Pancreas (tissue), 10 donors: ENCODE measurements around the gene FAM228A. TPM values are rescaled to one million over a fixed set of nuclear protein-coding genes. Genes with fewer than 3 reads are reported as not detected.

ENCODE experiments used
- ATAC-seq, 4 donors: fragments of 200-7000 bp; cut with Tn5 transposase; one replicate each; pipeline versions ENCODE4 v1.8.0 to v1.9.1; 2020; ENCODE audit warnings: mild to moderate bottlenecking in 4 of 4, moderate library complexity in 4 of 4
- DNase-seq, 6 donors: peaks; one replicate each; pipeline ENCODE4 v3.0.0-alpha.2; 2020
- FAIRE-seq: peaks from 2 replicates; lab custom pipeline; 2012; peaks lifted over from hg19 to GRCh38; lab: Jason Lieb, UNC
- H3K27ac ChIP-seq, 4 donors: fragments of 200-600 bp; sonication (generic); 1 replicate in 3 of 4; 2 replicates in 1 of 4; pipeline versions ENCODE4 v1.5.0 to v1.8.0; 2020
- H3K27me3 ChIP-seq, 4 donors: fragments of 200-600 bp; one replicate each; pipeline ENCODE4 v1.8.0; 2021
- H3K36me3 ChIP-seq, 3 donors: fragments of 200-600 bp; sonication (generic) in 1 of 3; one replicate each; pipeline versions ENCODE4 v1.5.0 to v1.8.0; 2020 to 2021
- H3K4me1 ChIP-seq, 3 donors: fragments of 200-600 bp; one replicate each; pipeline ENCODE4 v1.8.0; 2021
- H3K4me3 ChIP-seq, 4 donors: fragments of 200-600 bp; sonication (generic) in 2 of 4; one replicate each; pipeline versions ENCODE4 v1.5.0 to v1.8.0; 2020 to 2021
- H3K9me3 ChIP-seq, 4 donors: fragments of 200-600 bp; one replicate each; pipeline ENCODE4 v1.8.0; 2021
- CTCF ChIP-seq, 4 donors: fragments of 200-600 bp; sonication (generic) in 3 of 4; IDR thresholded peaks; one replicate each; pipeline versions ENCODE4 v1.5.0 to v1.8.0; 2021; ENCODE audit warnings: antibody characterized with exemption in 4 of 4
- WGBS, 2 donors: extraction: QIAGEN DNeasy Blood & Tissue Kit; methylation state at CpG; one replicate each; pipeline ENCODE4 v1.1.7; 2013; 5-methylcytosine and 5-hydroxymethylcytosine counted together
- intact Hi-C, 3 donors: fragments of 100-400 bp; cut with DNase I; formaldehyde crosslinking; loops; one replicate each; pipeline versions ENCODE4 v1.11.1 to v1.14.2; 2022
- polyA plus RNA-seq, 2 donors: library from polyadenylated mRNA; stranded (reverse); fragments of 200-250 nt; gene quantifications; one replicate each; pipeline ENCODE4 v1.2.3, GENCODE V29; 2013
- total RNA-seq, 6 donors: library from RNA; stranded (reverse); fragmentation: NEBNext Ultra II Directional in 4 of 6; extraction: Animal tissue kit (Norgen Biotek cat#: 25700) in 4 of 6; gene quantifications; one replicate each; pipeline versions ENCODE4 v1.2.1 to v1.2.4, GENCODE V29; 2021 to 2023
- donor health status: healthy with polysubstance abuse.
- donor health status: DM: no; HTN: no; CAD: no; lungs with moderate emphysema.
- donor health status: DM: no; HTN: no; CAD: no.
- donor health status: control.
- donor health status: control.
- donor health status: Bipolar disorder and iron deficiency.
- donor health status: DM: yes; HTN: yes; CAD: no.
- donor health status: DM: no; HTN: no; CAD: no.
- donor health status: DM: no; HTN: no; CAD: no.
- donor health status: DM: yes; HTN: yes; CAD: no.

Gene FAM228A
- total and polyA plus RNA-seq, 8 donors, result 0.19 to 0.56 (median 0.34) TPM; not detected in 1

DNA sequence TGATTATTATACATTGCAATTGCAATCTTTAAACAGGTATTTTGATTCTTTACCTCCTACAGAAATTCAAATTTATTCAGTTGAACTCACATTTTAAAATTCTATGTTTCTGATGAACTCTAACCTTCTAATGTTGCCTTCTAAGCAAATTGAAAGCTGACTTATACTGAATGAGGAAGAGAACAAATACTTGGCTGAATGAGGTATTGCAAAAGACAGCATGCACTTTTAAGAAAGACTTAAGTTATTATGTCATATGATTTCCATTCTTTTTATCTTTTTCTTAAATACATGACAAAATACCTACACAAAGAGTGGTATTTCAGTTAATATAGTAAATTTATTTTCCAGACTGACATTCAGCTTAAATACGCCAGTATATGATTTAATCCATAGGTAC, 64.7 kb downstream of the FAM228A start:
- intact Hi-C loops, result no loop called here
- FAIRE-seq (no peak), DNase-seq (no peak), ATAC-seq (no peak)
- no peak overlapping the region for H3K27ac ChIP-seq
- no peak overlapping the region for H3K4me3 ChIP-seq
- no peaks in the 10 kb centered on the region for H3K4me1 ChIP-seq
- H3K27me3 ChIP-seq, result no peaks in the 10 kb centered on the region
- H3K9me3 ChIP-seq, result no peaks in the 10 kb centered on the region
- 93 to 96% methylated on average over 1 of the region's 1 CpG for WGBS, 2 donors
- TF ChIP-seq CTCF (IDR thresholded peaks at IDR 0.05), result no peak
- H3K36me3 ChIP-seq, result peaks cover 0 to 9% (median 0%) of the 10 kb centered on the region in 3 donors

Other genes with a start within 250 kb of the FAM228A start
- gene ATAD2B, start 247.9 kb upstream of the FAM228A start, total RNA-seq, result 10 to 100 TPM in 2 of 6 donors, 1 to 10 TPM in 4; 7.4 to 15.6 (median 9.9) TPM
- 1 to 10 TPM; 4.1 to 4.4 TPM for gene ATAD2B, start 247.9 kb upstream of the FAM228A start, polyA plus RNA-seq
- 1 to 10 TPM; 3.4 to 9.0 (median 5.2) TPM for gene UBXN2A, start 234.6 kb upstream of the FAM228A start, total RNA-seq
- gene UBXN2A, start 234.6 kb upstream of the FAM228A start, polyA plus RNA-seq, result 1 to 10 TPM; 2.4 to 4.9 TPM
- gene MFSD2B, start 165.0 kb upstream of the FAM228A start, total RNA-seq, result under 1 TPM in 2 of 6 donors, not detected in 4; 0.12 to 0.47 TPM
- gene MFSD2B, start 165.0 kb upstream of the FAM228A start, polyA plus RNA-seq, result under 1 TPM in 1 of 2 donors, not detected in 1; 0.07 TPM
- gene WDCP, start 127.7 kb upstream of the FAM228A start, total RNA-seq, result 1 to 10 TPM; 2.2 to 8.5 (median 3.1) TPM
- 1 to 10 TPM in 1 of 2 donors, under 1 TPM in 1; 0.84 to 1.7 TPM for gene WDCP, start 127.7 kb upstream of the FAM228A start, polyA plus RNA-seq
- gene FKBP1B, start 125.3 kb upstream of the FAM228A start, total RNA-seq, result 1 to 10 TPM; 2.6 to 8.1 (median 4.4) TPM
- gene FKBP1B, start 125.3 kb upstream of the FAM228A start, polyA plus RNA-seq, result 10 to 100 TPM in 1 of 2 donors, 1 to 10 TPM in 1; 9.9 to 25.6 TPM
- 10 to 100 TPM; 16.7 to 35.7 (median 29.2) TPM for gene SF3B6, start 98.7 kb upstream of the FAM228A start, total RNA-seq
- 10 to 100 TPM; 35.6 to 65.4 TPM for gene SF3B6, start 98.7 kb upstream of the FAM228A start, polyA plus RNA-seq
- 10 to 100 TPM; 17.0 to 30.2 (median 21.6) TPM for gene TP53I3, start 90.2 kb upstream of the FAM228A start, total RNA-seq
- 10 to 100 TPM; 39.8 to 43.0 TPM for gene TP53I3, start 90.2 kb upstream of the FAM228A start, polyA plus RNA-seq
- under 1 TPM; 0.16 to 0.52 (median 0.38) TPM for gene PFN4, start 51.7 kb upstream of the FAM228A start, total RNA-seq
- under 1 TPM; 0.53 to 0.63 TPM for gene PFN4, start 51.7 kb upstream of the FAM228A start, polyA plus RNA-seq
- gene FAM228B, start 51.6 kb upstream of the FAM228A start, total RNA-seq, result 10 to 100 TPM in 1 of 6 donors, 1 to 10 TPM in 5; 5.8 to 13.8 (median 8.2) TPM
- gene FAM228B, start 51.6 kb upstream of the FAM228A start, polyA plus RNA-seq, result 10 to 100 TPM; 16.2 to 31.4 TPM
- gene ITSN2, start 185.5 kb downstream of the FAM228A start, total RNA-seq, result 10 to 100 TPM; 23.8 to 42.0 (median 33.8) TPM
- 10 to 100 TPM; 28.9 to 31.4 TPM for gene ITSN2, start 185.5 kb downstream of the FAM228A start, polyA plus RNA-seq